Activated T-helper 1 cell treated with anti-CD3 and anti-CD28 coated beads, Interleukin-12 subunit alpha, Interleukin-12 subunit beta, Interleukin-2, Interleukin-4 antibody, amounts not matched to agents 30 ng/mL and 10 ng/mL and 1 ng/mL, durations not matched to agents 14 hours and 24 hours and 36 hours (primary cell): ENCODE data around the gene CLCN7. TPM values are rescaled to one million over a fixed set of nuclear protein-coding genes. Genes with fewer than 3 reads are reported as not detected.

ENCODE experiments used
- DNase-seq: peaks from one replicate; pipeline ENCODE4 v3.0.0; 2021; ENCODE audit warnings: low spot score
- H3K27ac Mint-ChIP-seq: one replicate; pipeline ENCODE4 v1.8.0; 2021; ENCODE audit warnings: mild to moderate bottlenecking, mixed read lengths
- H3K27me3 Mint-ChIP-seq: one replicate; pipeline ENCODE4 v1.8.0; 2022; ENCODE audit warnings: mild to moderate bottlenecking, moderate library complexity, mixed read lengths; ENCODE audit not compliant: insufficient read depth
- H3K36me3 Mint-ChIP-seq: one replicate; pipeline ENCODE4 v1.8.0; 2021; ENCODE audit warnings: low read depth, mixed read lengths
- H3K4me1 Mint-ChIP-seq: one replicate; pipeline ENCODE4 v1.8.0; 2021; ENCODE audit warnings: low read depth, mixed read lengths
- H3K4me3 Mint-ChIP-seq: one replicate; pipeline ENCODE4 v1.8.0; 2021; ENCODE audit warnings: mild to moderate bottlenecking, moderate library complexity, mixed read lengths
- H3K9me3 Mint-ChIP-seq: one replicate; pipeline ENCODE4 v1.8.0; 2021; ENCODE audit warnings: mixed read lengths
- intact Hi-C: fragments of 100-400 bp; cut with micrococcal nuclease; formaldehyde crosslinking; loops from one replicate; pipeline ENCODE4 v1.15.1; 2024
- total RNA-seq: library from RNA; stranded (reverse); gene quantifications from 2 replicates; pipeline ENCODE4 v1.2.3, GENCODE V29; 2022

Gene CLCN7
- total RNA-seq, 1 donor from 2014 or later: 68.7 TPM

- Mint-ChIP-seq H3K27me3 (no peaks in the 10 kb centered on the region), H3K4me3 (no peak overlapping the region), H3K36me3 (peaks cover 8% of the 10 kb centered on the region), H3K4me1 (no peaks in the 10 kb centered on the region), H3K27ac (no peak overlapping the region), H3K9me3 (no peaks in the 10 kb centered on the region)
- intact Hi-C loops: no loop called here
- no peak for DNase-seq
These were observed 33.8 kb upstream of the CLCN7 start for GRCh38 chr16:1508494-1509187.

GRCh38 chr16:1506494-1507213, 31.8 kb upstream of the CLCN7 start:
- intact Hi-C loops: no loop called here
- H3K36me3 Mint-ChIP-seq: peaks cover 14% of the 10 kb centered on the region
- no peaks in the 10 kb centered on the region for H3K9me3 Mint-ChIP-seq
- no peak for DNase-seq
- no peak overlapping the region for H3K4me3 Mint-ChIP-seq
- H3K27me3 Mint-ChIP-seq: no peaks in the 10 kb centered on the region
- H3K27ac Mint-ChIP-seq: no peak overlapping the region
- H3K4me1 Mint-ChIP-seq: no peaks in the 10 kb centered on the region

GRCh38 chr16:1505912-1506311, 31.1 kb upstream of the CLCN7 start:
- no peak for DNase-seq
- intact Hi-C loops: no loop called here
- Mint-ChIP-seq H3K9me3 (no peaks in the 10 kb centered on the region), H3K36me3 (peaks cover 14% of the 10 kb centered on the region), H3K4me1 (no peaks in the 10 kb centered on the region), H3K27me3 (no peaks in the 10 kb centered on the region), H3K4me3 (no peak overlapping the region), H3K27ac (no peak overlapping the region)

GRCh38 chr16:1505073-1505844, 30.4 kb upstream of the CLCN7 start:
- no peaks in the 10 kb centered on the region for H3K9me3 Mint-ChIP-seq
- intact Hi-C loops: no loop called here
- H3K36me3 Mint-ChIP-seq: peaks cover 12% of the 10 kb centered on the region

GRCh38 chr16:1503110-1503955, 28.5 kb upstream of the CLCN7 start:
- Mint-ChIP-seq H3K27ac (no peak overlapping the region), H3K4me1 (no peaks in the 10 kb centered on the region), H3K4me3 (no peak overlapping the region), H3K36me3 (peaks cover 13% of the 10 kb centered on the region), H3K9me3 (no peaks in the 10 kb centered on the region), H3K27me3 (no peaks in the 10 kb centered on the region)
- DNase-seq: no peak
- intact Hi-C loops: no loop called here

More at GRCh38 chr16:1505073-1505844, 30.4 kb upstream of the CLCN7 start:
- no peak overlapping the region for H3K4me3 Mint-ChIP-seq
- no peaks in the 10 kb centered on the region for H3K27me3 Mint-ChIP-seq
- H3K27ac Mint-ChIP-seq: no peak overlapping the region
- DNase-seq: no peak
- no peaks in the 10 kb centered on the region for H3K4me1 Mint-ChIP-seq

DNA sequence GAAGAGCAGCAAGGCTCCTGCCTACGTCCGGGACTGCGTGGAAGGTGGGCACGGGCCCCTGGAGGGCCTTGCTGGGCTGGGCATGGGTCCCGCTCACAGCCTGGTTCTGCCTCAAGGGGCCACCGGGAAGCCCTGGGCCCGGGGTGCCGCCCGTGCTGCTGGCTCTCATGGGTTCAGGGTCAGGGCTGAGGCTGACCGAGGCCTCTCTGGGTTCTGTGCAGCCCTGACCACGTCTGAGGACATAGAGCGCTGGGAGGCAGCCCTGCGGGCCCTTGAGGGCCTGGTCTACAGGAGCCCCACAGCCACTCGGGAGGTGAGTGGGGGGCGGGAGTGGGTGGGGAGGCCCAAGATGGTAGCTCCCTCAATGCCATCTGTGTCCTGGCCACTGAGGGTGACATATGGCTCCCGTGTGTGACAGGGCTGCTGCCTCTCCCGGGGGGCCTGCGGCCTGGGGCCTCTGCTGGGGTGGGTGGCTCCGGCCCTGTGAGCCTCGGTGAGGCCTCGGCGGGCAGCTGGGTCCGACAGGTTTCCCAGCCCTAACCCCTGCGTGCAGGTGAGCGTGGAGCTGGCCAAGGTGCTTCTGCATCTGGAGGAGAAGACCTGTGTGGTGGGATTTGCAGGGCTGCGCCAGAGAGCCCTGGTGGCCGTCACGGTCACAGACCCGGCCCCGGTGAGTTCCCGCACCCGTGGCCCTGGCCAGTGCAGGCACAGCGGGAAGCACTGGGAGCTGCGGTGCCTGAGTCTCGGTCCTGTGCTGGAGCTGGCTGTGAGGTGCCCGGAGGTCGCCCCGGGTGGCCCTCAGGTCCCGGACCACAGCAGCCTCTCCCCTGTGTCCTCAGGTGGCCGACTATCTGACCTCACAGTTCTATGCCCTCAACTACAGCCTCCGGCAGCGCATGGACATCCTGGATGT, 27.5 kb upstream of the CLCN7 start:
- DNase-seq: no peak
- Mint-ChIP-seq H3K9me3 (no peaks in the 10 kb centered on the region), H3K27ac (no peak overlapping the region), H3K4me1 (no peaks in the 10 kb centered on the region), H3K36me3 (peaks cover 14% of the 10 kb centered on the region), H3K27me3 (no peaks in the 10 kb centered on the region), H3K4me3 (no peak overlapping the region)
- intact Hi-C loops: no loop called here

DNA sequence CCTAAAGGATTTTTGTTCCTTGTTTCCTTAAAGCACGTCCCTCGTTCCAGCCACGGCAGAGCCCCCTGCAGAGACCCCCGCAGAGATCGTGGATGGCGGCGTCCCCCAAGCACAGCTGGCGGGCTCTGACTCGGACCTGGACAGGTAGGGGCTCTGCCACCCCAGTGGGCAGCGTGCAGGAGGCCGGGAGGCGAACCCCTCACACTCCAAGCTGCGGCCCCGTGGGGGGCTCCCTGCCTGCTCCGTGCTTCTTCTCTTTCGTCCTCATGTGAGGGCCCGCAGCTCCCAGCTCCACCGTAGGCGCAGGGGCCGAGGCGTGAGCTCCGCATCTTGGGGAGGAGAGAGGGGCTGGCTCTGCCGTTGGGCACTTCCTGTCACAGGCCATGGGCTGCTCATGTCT, 26.8 kb upstream of the CLCN7 start:
- no peaks in the 10 kb centered on the region for H3K9me3 Mint-ChIP-seq
- no peak for DNase-seq
- no peaks in the 10 kb centered on the region for H3K27me3 Mint-ChIP-seq
- H3K4me3 Mint-ChIP-seq: no peak overlapping the region
- intact Hi-C loops: no loop called here
- no peaks in the 10 kb centered on the region for H3K4me1 Mint-ChIP-seq
- H3K27ac Mint-ChIP-seq: no peak overlapping the region
- peaks cover 18% of the 10 kb centered on the region for H3K36me3 Mint-ChIP-seq

DNA sequence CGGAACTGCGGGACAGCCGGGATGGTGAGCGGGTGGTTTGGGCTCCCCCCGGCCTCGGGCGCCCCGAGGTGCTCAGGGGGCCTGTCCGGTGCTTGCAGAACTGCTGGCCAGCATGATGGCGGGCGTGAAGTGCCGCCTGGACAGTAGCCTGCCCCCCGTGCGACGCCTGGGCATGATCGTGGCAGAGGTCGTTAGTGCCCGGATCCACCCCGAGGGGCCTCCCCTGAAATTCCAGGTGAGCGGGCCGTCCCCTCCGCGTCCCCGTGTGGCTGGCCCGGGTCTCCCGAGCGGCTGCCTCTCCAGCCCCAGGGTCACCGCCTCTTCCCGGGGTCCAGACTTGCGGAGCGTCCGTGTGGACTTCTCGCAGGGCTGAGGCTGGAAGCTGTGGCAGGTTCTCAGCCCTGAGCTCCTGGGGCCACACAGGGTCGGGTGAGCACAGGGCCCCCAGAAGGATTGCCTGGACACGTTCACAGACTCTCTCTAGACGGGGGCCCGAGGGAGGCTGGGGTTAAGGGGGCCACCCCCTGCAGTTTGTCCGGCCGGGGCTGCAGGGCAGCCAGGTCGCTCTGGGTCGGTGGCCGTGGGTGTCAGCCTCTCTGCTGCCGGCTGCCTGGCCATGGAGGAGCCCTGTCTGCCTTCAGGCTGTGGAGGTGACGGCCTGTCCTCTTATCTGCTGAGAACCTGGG, 25.8 kb upstream of the CLCN7 start:
- Mint-ChIP-seq H3K9me3 (no peaks in the 10 kb centered on the region), H3K36me3 (peaks cover 20% of the 10 kb centered on the region), H3K27me3 (no peaks in the 10 kb centered on the region), H3K27ac (no peak overlapping the region), H3K4me3 (no peak overlapping the region), H3K4me1 (no peaks in the 10 kb centered on the region)
- no peak for DNase-seq
- intact Hi-C loops: no loop called here

GRCh38 chr16:1499756-1500464, 25.1 kb upstream of the CLCN7 start:
- H3K4me3 Mint-ChIP-seq: no peak overlapping the region
- peaks cover 20% of the 10 kb centered on the region for H3K36me3 Mint-ChIP-seq
- no peaks in the 10 kb centered on the region for H3K27me3 Mint-ChIP-seq
- H3K9me3 Mint-ChIP-seq: no peaks in the 10 kb centered on the region
- intact Hi-C loops: no loop called here
- DNase-seq: no peak
- no peak overlapping the region for H3K27ac Mint-ChIP-seq
- H3K4me1 Mint-ChIP-seq: no peaks in the 10 kb centered on the region

DNA sequence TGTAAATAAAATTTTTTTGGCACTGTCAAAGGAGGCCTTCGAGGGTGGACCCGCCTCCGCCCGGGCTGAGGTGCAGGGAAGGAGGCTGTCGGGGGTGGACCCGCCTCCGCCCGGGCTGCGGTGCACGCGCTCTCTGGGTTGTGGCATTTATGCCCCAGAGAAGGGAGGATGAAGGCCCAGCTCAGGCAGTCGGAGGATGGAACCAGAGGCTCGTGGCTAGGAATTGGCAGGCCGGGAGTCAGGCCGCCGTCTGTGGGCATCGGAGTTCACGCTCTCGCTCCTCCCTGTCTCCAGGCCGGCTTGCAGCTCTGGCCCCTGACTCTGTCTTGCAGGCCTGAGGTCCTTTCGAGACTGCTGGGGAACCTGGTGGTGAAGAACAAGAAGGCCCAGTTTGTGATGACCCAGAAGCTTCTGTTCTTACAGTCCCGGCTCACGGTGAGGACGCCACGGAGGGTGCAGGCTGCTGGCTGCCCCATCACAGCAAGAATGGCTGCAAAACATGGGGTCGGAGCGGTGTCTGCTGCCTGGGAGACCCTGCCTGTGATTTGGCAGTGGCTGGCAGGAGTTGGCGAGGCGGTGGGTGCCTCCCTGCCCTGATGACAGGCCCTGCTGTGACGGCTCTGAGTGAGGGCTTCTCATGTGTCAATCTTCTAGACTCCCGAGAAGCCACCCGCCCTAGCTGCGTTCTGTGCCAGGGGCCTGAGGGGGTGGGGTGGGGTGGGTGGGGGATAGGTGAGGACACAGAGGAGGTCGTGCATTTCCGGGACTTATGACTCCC, 24.3 kb upstream of the CLCN7 start:
- H3K27me3 Mint-ChIP-seq: no peaks in the 10 kb centered on the region
- intact Hi-C loops: no loop called here
- peaks cover 20% of the 10 kb centered on the region for H3K36me3 Mint-ChIP-seq
- DNase-seq: no peak
- H3K4me3 Mint-ChIP-seq: no peak overlapping the region
- H3K27ac Mint-ChIP-seq: no peak overlapping the region
- no peaks in the 10 kb centered on the region for H3K9me3 Mint-ChIP-seq
- H3K4me1 Mint-ChIP-seq: no peaks in the 10 kb centered on the region
